Fibroblast of lung (primary cell): ENCODE measurements around the gene PAFAH1B1.

Experiments used
- CTCF ChIP-seq, 2 donors: IDR thresholded peaks in 1 of 2; conservative IDR thresholded peaks in 1 of 2; 1 replicate in 1 of 2; 2 replicates in 1 of 2; pipeline ENCODE4 v1.5.1; 2011 to 2012; ENCODE audit warnings: low read length in 2 of 2, control low read depth in 1 of 2, inconsistent platforms in 1 of 2, low read depth in 1 of 2, mild to moderate bottlenecking in 1 of 2
- EZH2 ChIP-seq: IDR thresholded peaks from 2 replicates; pipeline ENCODE4 v1.5.1; 2012; ENCODE audit warnings: low read length, control low read depth, mild to moderate bottlenecking; ENCODE audit errors: missing control alignments

DNA sequence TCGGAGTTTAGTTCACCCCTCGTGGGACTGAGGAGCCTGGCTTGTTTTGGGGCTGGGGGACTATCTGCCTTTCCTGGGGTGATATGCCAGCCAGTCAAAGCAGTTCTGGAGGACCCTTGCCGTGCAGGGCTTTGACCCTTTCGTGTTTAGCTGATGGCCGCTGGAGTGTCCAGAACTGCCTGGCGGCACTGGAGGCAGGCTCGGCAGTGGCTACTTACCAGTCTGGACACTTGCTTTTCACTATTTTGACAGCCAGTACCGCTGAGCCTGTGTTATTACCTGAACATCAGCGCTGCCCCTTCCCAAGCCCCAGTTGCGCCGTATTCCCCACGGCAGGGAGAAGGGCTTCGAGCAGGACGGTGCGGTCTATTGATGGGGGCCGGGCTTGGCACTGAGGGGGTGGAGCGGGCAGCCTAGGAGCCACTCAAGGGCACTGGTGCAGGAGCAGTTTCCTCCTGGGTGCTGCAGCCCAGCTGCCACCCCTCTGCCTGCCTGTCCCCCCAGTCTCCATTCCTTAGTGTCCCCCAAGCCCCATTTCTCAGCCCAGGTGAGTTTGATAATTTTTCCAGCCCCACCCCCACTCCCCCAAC, 137.4 kb downstream of the PAFAH1B1 start:
- TF ChIP-seq CTCF (conservative IDR thresholded peaks at IDR 0.05 in 1 of 2, IDR thresholded peaks at IDR 0.05 in 1 of 2; ENCODE audit: low read depth in 1 of 2, low read length in 2 of 2) (no peak), EZH2 (no peak)
